ENCODE results near the gene TUBB. TPM values are rescaled to one million over a fixed set of nuclear protein-coding genes. Genes with fewer than 3 reads are reported as not detected.
A peak's percentile ranks its signal among the peaks of the same experiment; 100 is the strongest.

The TUBB gene
- polyA plus RNA-seq, 5 donors = 1,106 to 1,526 (median 1,140) TPM

- no peak for DNase-seq
These were observed 33.9 kb upstream of the TUBB start, which contains the start of gene PPP1R18 for GRCh38 chr6:30686009-30686907. TSS of gene PPP1R18 (minus strand) at chr6:30686645. CDS start at chr6:30686018, 627 bp downstream.

- DNase-seq = peak; percentile 91 to 92
These were observed 33.1 kb upstream of the TUBB start for GRCh38 chr6:30686908-30687658.

- DNase-seq = no peak
These were observed 32.3 kb upstream of the TUBB start for GRCh38 chr6:30687659-30688431.

- DNase-seq = no peak
These were observed 31.6 kb upstream of the TUBB start for GRCh38 chr6:30688569-30688968.

DNA sequence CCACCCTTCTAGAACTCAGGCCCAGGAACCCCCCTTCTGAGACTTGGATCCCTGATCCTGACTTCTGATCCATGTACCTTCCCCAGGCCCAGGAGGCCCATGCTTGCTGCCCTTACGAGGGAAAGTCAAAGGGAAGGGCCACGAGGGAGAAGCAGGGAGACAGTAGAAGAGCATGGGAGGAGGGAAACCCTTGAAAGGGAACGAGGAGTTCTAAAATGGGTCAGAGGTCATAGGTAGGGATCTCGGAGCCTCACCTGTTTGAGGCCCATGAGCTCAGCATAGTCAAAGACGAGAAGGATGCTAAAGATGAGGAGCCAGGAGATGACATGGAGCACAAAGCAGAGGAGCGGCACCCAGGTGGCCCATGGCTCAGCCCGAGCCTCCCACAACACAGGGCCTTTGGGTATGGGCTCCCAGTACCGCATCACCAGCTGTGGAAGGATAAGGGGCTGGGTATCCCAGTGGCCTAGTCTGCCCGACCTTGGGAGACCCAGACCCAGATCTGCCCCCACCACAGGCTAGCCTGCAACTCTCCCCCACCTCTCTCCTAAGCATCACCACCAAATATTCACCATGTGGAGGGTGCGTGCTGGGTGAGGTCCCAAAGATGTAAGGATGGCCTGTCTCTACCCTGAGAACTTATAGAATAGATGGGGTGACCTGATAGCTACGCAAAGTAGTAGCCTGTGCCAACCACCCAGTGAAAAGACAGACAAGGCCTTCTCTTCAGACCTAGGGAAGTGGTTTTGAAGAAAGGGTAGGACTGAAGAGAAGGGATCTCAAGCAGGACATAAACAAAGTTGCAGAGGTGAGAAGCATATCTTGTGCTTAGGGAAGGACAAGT is 30.9 kb upstream of the TUBB start:
- no peak for DNase-seq

- DNase-seq = no peak
These were observed 30.2 kb upstream of the TUBB start for GRCh38 chr6:30689985-30690384.

DNA sequence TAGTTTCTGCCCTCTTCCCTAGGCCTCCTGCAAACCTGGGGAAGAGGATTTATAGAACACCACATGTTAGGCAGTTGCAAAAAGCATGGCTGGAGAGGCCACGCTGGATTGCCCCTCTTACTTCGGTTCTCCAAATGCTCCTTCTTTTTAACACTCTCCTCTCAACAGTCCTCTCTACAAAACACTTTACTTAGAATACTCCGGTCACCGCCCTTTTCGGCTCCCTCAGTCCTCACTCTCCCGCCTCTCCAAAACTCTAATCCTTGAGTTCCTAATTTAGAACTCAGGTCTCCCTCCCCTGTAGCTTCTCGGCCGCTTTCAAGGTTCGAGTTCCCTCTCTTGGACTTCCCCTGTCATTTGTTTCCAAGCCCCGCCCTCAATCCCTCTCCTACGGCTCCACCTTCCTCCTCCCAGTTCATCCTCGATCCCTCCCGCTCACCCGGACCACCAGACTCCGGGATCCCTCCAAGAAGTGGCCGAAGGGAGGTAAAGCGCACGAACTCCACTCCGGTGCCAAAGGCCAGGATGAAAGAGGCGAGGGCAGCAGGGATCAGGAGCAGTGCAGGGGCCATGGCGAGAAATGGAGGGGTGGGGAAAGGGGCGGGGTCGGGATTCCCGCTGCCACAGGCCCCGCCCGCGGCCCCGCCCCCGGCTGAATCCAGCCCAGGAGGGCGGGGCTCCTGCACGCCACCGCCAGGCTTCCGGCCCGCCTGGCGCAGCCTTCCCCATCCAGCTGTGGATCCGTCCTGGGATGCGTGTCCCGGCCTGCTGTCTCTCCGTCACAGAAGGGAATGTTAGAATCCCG is 29.5 kb upstream of the TUBB start, which contains the start of gene NRM:
TSS of gene NRM (minus strand) at position 582 of the 805 bp plus-strand sequence. CDS start at position 572, 10 bp downstream.
- DNase-seq = peak; percentile 92 to 93

- DNase-seq = no peak
These were observed 28.8 kb upstream of the TUBB start for GRCh38 chr6:30691208-30691847.

- no peak for DNase-seq
These were observed 23.7 kb upstream of the TUBB start for GRCh38 chr6:30696432-30696831.

DNA sequence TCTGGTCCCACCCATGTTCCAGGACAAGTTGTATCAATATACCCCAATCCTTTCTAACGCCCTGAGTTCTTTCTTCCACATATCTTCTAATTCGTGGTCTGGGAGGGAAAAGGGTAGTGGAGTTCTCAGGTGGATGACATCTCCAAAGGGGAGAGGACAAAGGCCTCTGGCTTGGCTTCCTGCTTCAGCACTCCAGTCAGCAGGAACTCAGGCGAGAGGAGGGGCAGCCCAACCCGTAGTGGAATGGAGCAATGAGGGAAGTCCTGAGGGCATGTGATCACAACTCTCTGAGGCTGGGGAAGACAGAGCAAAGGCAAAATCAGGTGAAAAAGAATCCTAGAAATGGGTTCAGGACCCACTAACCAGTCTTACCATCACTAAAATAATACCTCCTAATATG is 19.8 kb upstream of the TUBB start:
- no peak for DNase-seq

- DNase-seq = no peak
These were observed 17.1 kb upstream of the TUBB start for GRCh38 chr6:30703011-30703410.

DNA sequence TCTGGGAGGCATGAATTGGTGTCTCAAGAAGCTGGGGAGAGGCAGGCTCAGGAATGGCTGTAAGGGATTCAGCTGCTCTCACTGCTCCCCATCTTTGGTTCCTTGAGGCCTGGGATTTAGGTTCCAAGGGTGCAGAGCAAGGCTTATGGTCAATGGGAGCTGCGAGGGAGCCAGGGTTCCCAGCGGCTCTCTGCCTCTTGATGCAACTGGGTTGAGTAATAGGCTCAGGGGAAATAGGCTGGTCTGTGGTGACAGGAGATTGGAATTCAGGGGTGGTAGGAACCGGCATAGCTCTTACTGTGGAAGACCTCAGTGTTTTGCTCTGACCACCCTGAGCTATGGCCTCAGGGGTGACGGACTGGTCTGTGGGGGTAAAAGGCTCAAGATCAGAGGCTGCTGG is 16.3 kb upstream of the TUBB start:
- DNase-seq = no peak

GRCh38 chr6:30705620-30706019 is 14.5 kb upstream of the TUBB start:
- DNase-seq = no peak

- DNase-seq = no peak
These were observed 12.8 kb upstream of the TUBB start for GRCh38 chr6:30707281-30707850.

DNA sequence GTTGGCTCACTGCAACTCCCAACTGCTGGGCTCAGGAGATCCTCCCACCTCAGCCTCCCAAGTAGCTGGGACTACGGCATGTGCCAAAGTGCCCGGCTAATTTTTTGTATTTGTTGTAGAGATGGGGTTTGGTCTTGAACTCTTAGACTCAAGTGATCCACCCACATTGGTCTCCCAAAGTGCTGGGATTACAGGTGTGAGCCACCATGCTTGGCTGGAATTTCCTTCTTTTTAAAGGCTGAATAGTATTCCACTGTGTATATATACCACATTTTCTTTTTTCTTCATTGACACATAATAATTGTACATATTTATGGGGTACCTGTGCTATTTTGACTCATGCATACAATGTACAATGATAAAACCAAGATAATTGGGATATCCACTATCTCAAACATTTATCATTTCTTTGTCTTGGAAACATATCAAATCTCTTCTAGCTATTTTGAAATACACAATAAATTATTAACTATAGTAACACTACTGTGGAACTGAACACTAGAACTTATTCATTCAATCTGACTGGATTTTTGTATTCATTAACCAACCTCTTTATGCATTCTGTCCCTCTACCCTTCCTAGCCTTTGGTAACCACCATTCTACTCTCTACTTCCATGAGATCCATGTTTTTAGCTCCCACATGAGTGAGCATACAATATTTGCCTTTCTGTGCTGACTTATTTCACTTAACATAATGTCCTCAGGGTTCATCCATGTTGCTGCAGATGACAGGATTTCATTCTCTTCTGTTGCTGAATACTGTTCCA is 10.9 kb upstream of the TUBB start:
- no peak for DNase-seq

GRCh38 chr6:30711758-30712380 is 8.3 kb upstream of the TUBB start:
- no peak for DNase-seq

GRCh38 chr6:30712441-30712945 is 7.7 kb upstream of the TUBB start:
- DNase-seq = no peak

DNA sequence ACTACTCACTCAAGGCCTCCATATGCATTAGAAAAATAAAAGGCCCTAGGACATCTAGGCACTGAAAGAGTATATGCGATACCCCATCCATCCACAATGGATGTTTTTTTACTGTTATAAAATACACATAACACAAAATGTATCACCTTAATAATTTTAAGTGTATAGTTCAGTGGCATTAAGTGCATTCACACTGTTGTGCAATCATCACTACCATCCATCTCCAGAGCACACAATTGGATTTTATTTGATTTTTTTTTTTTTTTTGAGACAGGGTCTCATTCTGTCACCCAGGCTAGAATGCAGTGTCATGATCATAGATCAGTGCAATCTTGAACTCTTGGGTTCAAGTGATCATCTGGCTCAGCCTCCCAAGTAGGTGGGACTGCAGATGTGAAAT is 5.9 kb upstream of the TUBB start:
- DNase-seq = no peak
